22Rv1 (cell line): ENCODE measurements around the gene MAPT.
"Not testable (repeated sequence)": the region's sequence is repeated elsewhere in the genome, so short reads cannot be mapped to it uniquely, and the experiment has no call there.

Experiments used
- H3K27ac ChIP-seq: fragments of 450-650 bp; 2 replicates; pipeline ENCODE4 v1.5.1; 2017
- CTCF ChIP-seq: fragments of 450-650 bp; IDR thresholded peaks from 2 replicates; pipeline ENCODE4 v1.5.1; 2017; ENCODE audit warnings: mild to moderate bottlenecking
- ZFX ChIP-seq: fragments of 450-650 bp; IDR thresholded peaks from 2 replicates; pipeline ENCODE4 v1.6.1; 2017; ENCODE audit warnings: antibody characterized with exemption, borderline replicate concordance

The MAPT gene

GRCh38 chr17:45929344-45929743 lies 35.0 kb downstream of the MAPT start:
- no peak overlapping the region for H3K27ac ChIP-seq

GRCh38 chr17:45930420-45930951 lies 36.1 kb downstream of the MAPT start:
- TF ChIP-seq CTCF, result no peak
- TF ChIP-seq ZFX, result no peak
- H3K27ac ChIP-seq, result no peak overlapping the region

More at GRCh38 chr17:45929344-45929743, 35.0 kb downstream of the MAPT start:
- no peak for TF ChIP-seq ZFX

- TF ChIP-seq CTCF (no peak), ZFX (no peak)
- H3K27ac ChIP-seq, result no peak overlapping the region
Observed at GRCh38 chr17:45931677-45932076, 37.3 kb downstream of the MAPT start.

GRCh38 chr17:45934044-45934979 lies 40.0 kb downstream of the MAPT start:
- TF ChIP-seq CTCF (no peak), ZFX (no peak)
- no peak overlapping the region for H3K27ac ChIP-seq

GRCh38 chr17:45935197-45935709 lies 40.9 kb downstream of the MAPT start:
- TF ChIP-seq CTCF, result no peak
- TF ChIP-seq ZFX, result no peak
- H3K27ac ChIP-seq, result no peak overlapping the region

GRCh38 chr17:45935710-45936509 lies 41.6 kb downstream of the MAPT start:
- TF ChIP-seq ZFX (no peak), CTCF (no peak)
- no peak overlapping the region for H3K27ac ChIP-seq

- no peak overlapping the region for H3K27ac ChIP-seq
- TF ChIP-seq CTCF (no peak), ZFX (no peak)
Observed at GRCh38 chr17:45936610-45937009, 42.3 kb downstream of the MAPT start.

GRCh38 chr17:45937186-45937585 lies 42.8 kb downstream of the MAPT start:
- not testable (repeated sequence) for H3K27ac ChIP-seq
